ENCODE measurements around the gene CHID1.

Gene CHID1

GRCh38 chr11:819129-819931 lies 91.3 kb downstream of the CHID1 start:
- peak; percentile 66 for DNase-seq

GRCh38 chr11:818396-819128 lies 92.0 kb downstream of the CHID1 start, which contains the start of gene PNPLA2:
PNPLA2 (plus strand) TSS chr11:818914; CDS start chr11:819719, 805 bp downstream.
- DNase-seq = no peak

Measured in amniotic stem cell (primary cell).